ENCODE data around the gene UXS1. TPM values are rescaled to one million over a fixed set of nuclear protein-coding genes. Genes with fewer than 3 reads are reported as not detected.

UXS1 gene
- total RNA-seq, 1 donor from 2014 or later = 35.6 TPM

- TF ChIP-seq CTCF (IDR thresholded peaks at IDR 0.05) (no peak), POLR2AphosphoS5 (IDR thresholded peaks at IDR 0.05; ENCODE audit: insufficient read depth in 1 of 2, low read depth in 1 of 2) (no peak), POLR2A (IDR thresholded peaks at IDR 0.05) (no peak)
- Histone ChIP-seq H3K27me3 (no peaks in the 10 kb centered on the region), H3K4me3 (no peak overlapping the region), H3K36me3 (no peaks in the 10 kb centered on the region), H3K9me3 (no peaks in the 10 kb centered on the region), H3K27ac (no peak overlapping the region), H3K4me1 (no peaks in the 10 kb centered on the region)
- intact Hi-C loops (cut with DNase I) = no loop called here
- DNase-seq (ENCODE audit: extremely low spot score in 2 of 2) = no peak
Observed at GRCh38 chr2:106044021-106044420, 150.1 kb downstream of the UXS1 start.
